Activated T-helper 1 cell treated with anti-CD3 and anti-CD28 coated beads, Interleukin-12 subunit alpha, Interleukin-12 subunit beta, Interleukin-2, Interleukin-4 antibody, amounts not matched to agents 30 ng/mL and 10 ng/mL and 1 ng/mL, durations not matched to agents 14 hours and 24 hours and 36 hours (primary cell): ENCODE data around the gene TEX22. TPM values are rescaled to one million over a fixed set of nuclear protein-coding genes. Genes with fewer than 3 reads are reported as not detected.

ENCODE experiments used
- DNase-seq: peaks from one replicate; pipeline ENCODE4 v3.0.0; 2021; ENCODE audit warnings: low spot score
- H3K27ac Mint-ChIP-seq: one replicate; pipeline ENCODE4 v1.8.0; 2021; ENCODE audit warnings: mild to moderate bottlenecking, mixed read lengths
- H3K27me3 Mint-ChIP-seq: one replicate; pipeline ENCODE4 v1.8.0; 2022; ENCODE audit warnings: mild to moderate bottlenecking, moderate library complexity, mixed read lengths; ENCODE audit not compliant: insufficient read depth
- H3K36me3 Mint-ChIP-seq: one replicate; pipeline ENCODE4 v1.8.0; 2021; ENCODE audit warnings: low read depth, mixed read lengths
- H3K4me1 Mint-ChIP-seq: one replicate; pipeline ENCODE4 v1.8.0; 2021; ENCODE audit warnings: low read depth, mixed read lengths
- H3K4me3 Mint-ChIP-seq: one replicate; pipeline ENCODE4 v1.8.0; 2021; ENCODE audit warnings: mild to moderate bottlenecking, moderate library complexity, mixed read lengths
- H3K9me3 Mint-ChIP-seq: one replicate; pipeline ENCODE4 v1.8.0; 2021; ENCODE audit warnings: mixed read lengths
- intact Hi-C: fragments of 100-400 bp; cut with micrococcal nuclease; formaldehyde crosslinking; loops from one replicate; pipeline ENCODE4 v1.15.1; 2024
- total RNA-seq: library from RNA; stranded (reverse); gene quantifications from 2 replicates; pipeline ENCODE4 v1.2.3, GENCODE V29; 2022

The TEX22 gene, protein sequence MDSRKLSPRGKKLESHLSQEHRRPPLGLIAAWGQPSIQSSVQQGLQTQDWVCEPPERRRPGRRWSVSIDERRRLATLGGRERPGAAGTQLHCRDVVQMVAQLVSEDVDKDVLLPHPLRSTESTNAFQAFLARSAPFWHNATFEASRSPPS
- total RNA-seq = 7.4 and 9.1 TPM in 2 replicates

GRCh38 chr14:105398044-105398725 lies at the start of gene TEX22:
Gene TEX22, plus strand, starts transcription at chr14:105398538. Its CDS starts 803 bp downstream, at chr14:105399341.
- Mint-ChIP-seq H3K27me3 (no peaks in the 10 kb centered on the region), H3K4me3 (peak within 1 kb of the TSS; percentile 93), H3K4me1 (peaks cover 13% of the 10 kb centered on the region), H3K9me3 (peaks cover 5% of the 10 kb centered on the region), H3K36me3 (peaks cover 27% of the 10 kb centered on the region), H3K27ac (peak within 1 kb of the TSS; percentile 89)
- DNase-seq = peak; percentile 86
- intact Hi-C loops = loop anchor here (1.0 to 2.0 kb wide), 5 partner anchors 17 to 93 kb away; partner anchors contain the start of genes MTA1, PACS2 and TEDC1

DNA sequence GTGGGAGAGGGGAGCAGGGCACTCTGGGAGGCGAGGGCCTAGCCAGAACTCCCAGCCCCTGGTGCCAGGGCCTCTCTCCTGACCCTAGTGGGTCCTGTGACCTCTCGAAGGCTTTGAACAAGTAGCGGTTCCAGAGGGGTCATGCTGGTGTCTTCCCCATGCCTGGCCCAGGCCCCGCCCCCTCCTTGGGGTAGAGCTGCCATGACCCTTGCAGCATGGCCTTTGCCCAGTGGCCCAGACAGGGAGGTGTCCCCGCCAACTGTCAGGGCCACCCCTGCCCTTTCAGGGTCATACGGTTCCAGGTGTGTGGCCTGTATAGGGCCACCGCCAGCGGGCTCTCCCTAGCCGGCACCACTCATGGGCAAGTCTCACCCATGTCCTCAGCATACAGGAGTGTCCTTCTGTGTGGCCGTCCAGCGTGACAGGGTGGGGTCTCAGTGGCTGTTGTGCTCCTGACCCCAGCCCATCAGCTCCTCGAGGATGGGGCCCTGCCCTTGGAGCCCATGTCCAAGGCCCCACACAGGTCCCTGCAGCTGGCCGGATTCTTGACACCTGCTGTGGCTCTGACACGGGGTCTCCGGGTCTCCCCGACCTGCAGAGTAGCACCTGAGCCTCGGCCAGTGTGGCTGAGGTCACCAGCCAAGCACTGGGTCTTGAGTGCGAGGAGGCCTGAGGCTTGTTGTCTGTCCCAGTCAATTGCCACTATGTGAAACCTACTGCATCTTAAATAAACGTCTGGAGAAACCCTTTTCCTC lies 49.2 kb upstream of the TEX22 start:
- no peak overlapping the region for H3K4me3 Mint-ChIP-seq
- H3K9me3 Mint-ChIP-seq = peaks cover 7% of the 10 kb centered on the region
- no peak overlapping the region for H3K27ac Mint-ChIP-seq
- no peak for DNase-seq
- no peaks in the 10 kb centered on the region for H3K27me3 Mint-ChIP-seq
- peaks cover 4% of the 10 kb centered on the region for H3K4me1 Mint-ChIP-seq
- intact Hi-C loops = no loop called here
- peaks cover 1% of the 10 kb centered on the region for H3K36me3 Mint-ChIP-seq

GRCh38 chr14:105349992-105350391 lies 48.3 kb upstream of the TEX22 start:
- Mint-ChIP-seq H3K27me3 (no peaks in the 10 kb centered on the region), H3K27ac (no peak overlapping the region), H3K4me3 (no peak overlapping the region), H3K4me1 (peaks cover 4% of the 10 kb centered on the region), H3K9me3 (peaks cover 7% of the 10 kb centered on the region), H3K36me3 (peaks cover 1% of the 10 kb centered on the region)
- intact Hi-C loops = loop anchor here (5.0 kb wide), 2 partner anchors 48 to 373 kb away; partner anchors contain the start of genes AHNAK2 and BRF1
- no peak for DNase-seq

GRCh38 chr14:105350450-105351244 lies 47.7 kb upstream of the TEX22 start:
- no peaks in the 10 kb centered on the region for H3K27me3 Mint-ChIP-seq
- peaks cover 4% of the 10 kb centered on the region for H3K9me3 Mint-ChIP-seq
- H3K4me1 Mint-ChIP-seq = peaks cover 4% of the 10 kb centered on the region
- intact Hi-C loops = loop anchor here (5.0 kb wide), 2 partner anchors 48 to 373 kb away; partner anchors contain the start of genes AHNAK2 and BRF1
- no peak for DNase-seq
- no peak overlapping the region for H3K4me3 Mint-ChIP-seq
- H3K36me3 Mint-ChIP-seq = peaks cover 1% of the 10 kb centered on the region
- H3K27ac Mint-ChIP-seq = no peak overlapping the region

GRCh38 chr14:105351410-105351809 lies 46.9 kb upstream of the TEX22 start:
- no peak overlapping the region for H3K4me3 Mint-ChIP-seq
- no peaks in the 10 kb centered on the region for H3K27me3 Mint-ChIP-seq
- no peaks in the 10 kb centered on the region for H3K36me3 Mint-ChIP-seq
- no peaks in the 10 kb centered on the region for H3K9me3 Mint-ChIP-seq
- peaks cover 4% of the 10 kb centered on the region for H3K4me1 Mint-ChIP-seq
- no peak for DNase-seq
- H3K27ac Mint-ChIP-seq = no peak overlapping the region
- intact Hi-C loops = loop anchor here (5.0 kb wide), 2 partner anchors 49 to 374 kb away; partner anchors contain the start of genes AHNAK2 and BRF1

- Mint-ChIP-seq H3K27ac (no peak overlapping the region), H3K27me3 (no peaks in the 10 kb centered on the region), H3K9me3 (no peaks in the 10 kb centered on the region), H3K4me3 (no peak overlapping the region), H3K4me1 (peaks cover 4% of the 10 kb centered on the region), H3K36me3 (no peaks in the 10 kb centered on the region)
- intact Hi-C loops = loop anchor here (1.0 to 5.0 kb wide), 5 partner anchors 35 to 375 kb away; partner anchors contain the start of genes AHNAK2 and BRF1
- DNase-seq = peak; percentile 82
Observed at GRCh38 chr14:105351920-105352851, 46.2 kb upstream of the TEX22 start.

- intact Hi-C loops = loop anchor here (2.0 to 5.0 kb wide), 3 partner anchors 36 to 376 kb away; partner anchors contain the start of genes AHNAK2 and BRF1
- no peaks in the 10 kb centered on the region for H3K36me3 Mint-ChIP-seq
- DNase-seq = no peak
- H3K27ac Mint-ChIP-seq = no peak overlapping the region
- no peaks in the 10 kb centered on the region for H3K9me3 Mint-ChIP-seq
- H3K4me3 Mint-ChIP-seq = no peak overlapping the region
- H3K4me1 Mint-ChIP-seq = peaks cover 4% of the 10 kb centered on the region
- no peaks in the 10 kb centered on the region for H3K27me3 Mint-ChIP-seq
Observed at GRCh38 chr14:105353136-105353535, 45.2 kb upstream of the TEX22 start.

DNA sequence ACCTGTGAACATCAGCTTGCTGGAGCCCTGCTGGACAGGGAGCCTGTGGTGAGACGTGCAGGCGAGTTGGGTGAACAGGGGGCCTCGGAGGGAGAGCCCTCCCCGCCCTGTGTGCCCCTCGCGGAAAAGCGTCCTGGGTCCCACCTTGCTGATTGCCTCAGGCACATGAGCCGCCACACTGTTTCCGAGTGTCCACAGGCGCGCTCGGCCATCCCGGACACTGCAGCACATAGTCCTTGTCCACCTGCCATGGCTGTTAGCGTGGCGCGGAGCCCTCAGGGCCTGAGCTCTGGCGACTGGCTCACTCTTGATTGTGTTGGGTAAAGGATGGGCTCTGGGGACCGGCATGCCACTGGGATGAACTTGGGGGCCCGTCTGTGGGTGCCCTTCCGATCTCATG lies 43.8 kb upstream of the TEX22 start:
- intact Hi-C loops = loop anchor here (5.0 kb wide), 2 partner anchors 52 to 377 kb away; partner anchors contain the start of genes AHNAK2 and BRF1
- Mint-ChIP-seq H3K27ac (no peak overlapping the region), H3K27me3 (no peaks in the 10 kb centered on the region), H3K4me1 (peaks cover 4% of the 10 kb centered on the region), H3K36me3 (no peaks in the 10 kb centered on the region), H3K9me3 (no peaks in the 10 kb centered on the region), H3K4me3 (no peak overlapping the region)
- DNase-seq = no peak

- no peak overlapping the region for H3K4me3 Mint-ChIP-seq
- intact Hi-C loops = no loop called here
Observed at GRCh38 chr14:105355049-105355575, 43.2 kb upstream of the TEX22 start.

GRCh38 chr14:105355850-105356604 lies 42.3 kb upstream of the TEX22 start:
- Mint-ChIP-seq H3K36me3 (peaks cover 1% of the 10 kb centered on the region), H3K4me3 (no peak overlapping the region), H3K4me1 (peaks cover 4% of the 10 kb centered on the region), H3K27me3 (no peaks in the 10 kb centered on the region), H3K27ac (no peak overlapping the region), H3K9me3 (no peaks in the 10 kb centered on the region)
- intact Hi-C loops = no loop called here
- DNase-seq = no peak

More at GRCh38 chr14:105355049-105355575, 43.2 kb upstream of the TEX22 start:
- Mint-ChIP-seq H3K4me1 (peaks cover 4% of the 10 kb centered on the region), H3K36me3 (no peaks in the 10 kb centered on the region), H3K27me3 (no peaks in the 10 kb centered on the region), H3K27ac (no peak overlapping the region), H3K9me3 (no peaks in the 10 kb centered on the region)
- no peak for DNase-seq

DNA sequence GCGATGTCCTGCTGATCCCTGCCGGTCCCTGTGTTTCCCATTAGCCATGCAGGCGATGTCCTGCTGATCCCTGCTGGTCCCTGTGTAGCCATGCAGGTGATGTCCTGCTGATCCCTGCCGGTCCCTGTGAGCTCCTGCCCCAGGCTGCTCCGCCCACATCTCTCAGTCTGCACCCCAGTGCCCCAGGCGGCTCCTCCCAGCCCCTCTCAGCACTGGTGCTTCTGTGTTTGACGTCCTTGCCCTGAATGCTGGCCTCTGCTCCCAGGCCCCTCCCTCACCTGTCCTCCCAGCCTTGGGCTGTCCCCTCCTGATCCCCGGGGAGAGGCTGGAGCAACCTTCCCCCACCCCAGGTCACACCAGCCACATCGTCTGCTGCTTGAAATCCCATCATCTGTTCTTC lies 41.4 kb upstream of the TEX22 start:
- Mint-ChIP-seq H3K4me3 (no peak overlapping the region), H3K9me3 (no peaks in the 10 kb centered on the region), H3K36me3 (peaks cover 1% of the 10 kb centered on the region), H3K4me1 (peaks cover 3% of the 10 kb centered on the region), H3K27ac (no peak overlapping the region), H3K27me3 (no peaks in the 10 kb centered on the region)
- no peak for DNase-seq
- intact Hi-C loops = no loop called here
